ENCODE data around the gene BRSK2.

BRSK2 gene

GRCh38 chr11:1484061-1484671, 94.4 kb downstream of the BRSK2 start:
- no peak for DNase-seq

- no peak for DNase-seq
Measured at GRCh38 chr11:1484695-1485503, 95.2 kb downstream of the BRSK2 start.

- DNase-seq, result no peak
Measured at GRCh38 chr11:1485504-1485885, 95.8 kb downstream of the BRSK2 start.

- no peak for DNase-seq
Measured at GRCh38 chr11:1486054-1486825, 96.5 kb downstream of the BRSK2 start, which contains the start of gene MOB2. MOB2 (minus strand) TSS chr11:1486779; CDS start chr11:1486556, 223 bp downstream.

- no peak for DNase-seq
Measured at GRCh38 chr11:1487091-1487850, 97.5 kb downstream of the BRSK2 start.

- DNase-seq, result no peak
Measured at GRCh38 chr11:1487851-1488574, 98.3 kb downstream of the BRSK2 start.

- no peak for DNase-seq
Measured at GRCh38 chr11:1488575-1489180, 98.9 kb downstream of the BRSK2 start.

- no peak for DNase-seq
Measured at GRCh38 chr11:1490651-1491050, 100.9 kb downstream of the BRSK2 start.

GRCh38 chr11:1491379-1491778, 101.6 kb downstream of the BRSK2 start:
- no peak for DNase-seq

GRCh38 chr11:1493650-1494244, 104.0 kb downstream of the BRSK2 start:
- DNase-seq, result no peak

GRCh38 chr11:1494650-1495049, 104.9 kb downstream of the BRSK2 start:
- no peak for DNase-seq

GRCh38 chr11:1496091-1496760, 106.5 kb downstream of the BRSK2 start:
- no peak for DNase-seq

- no peak for DNase-seq
Measured at GRCh38 chr11:1496761-1497095, 107.0 kb downstream of the BRSK2 start.

- DNase-seq, result no peak
Measured at GRCh38 chr11:1497600-1497999, 107.9 kb downstream of the BRSK2 start.

GRCh38 chr11:1498262-1498661, 108.5 kb downstream of the BRSK2 start:
- no peak for DNase-seq

- no peak for DNase-seq
Measured at GRCh38 chr11:1499261-1499890, 109.6 kb downstream of the BRSK2 start.

GRCh38 chr11:1499899-1500298, 110.2 kb downstream of the BRSK2 start:
- no peak for DNase-seq

GRCh38 chr11:1500466-1501420, 111.0 kb downstream of the BRSK2 start:
- no peak for DNase-seq

All from effector CD4-positive, alpha-beta T cell (primary cell).